ENCODE measurements around the gene CUL3. TPM values are rescaled to one million over a fixed set of nuclear protein-coding genes. Genes with fewer than 3 reads are reported as not detected.

Gene CUL3
- total RNA-seq, 1 donor from 2014 or later = 74.4 TPM

- TF ChIP-seq CTCF (IDR thresholded peaks at IDR 0.05; ENCODE audit: borderline replicate concordance) = no peak
- intact Hi-C loops (cut with micrococcal nuclease) = no loop called here
Observed at GRCh38 chr2:224440988-224441387, 144.2 kb downstream of the CUL3 start.

GRCh38 chr2:224438726-224439125, 146.4 kb downstream of the CUL3 start:
- intact Hi-C loops (cut with micrococcal nuclease) = no loop called here

More at GRCh38 chr2:224440988-224441387, 144.2 kb downstream of the CUL3 start:
- H3K27ac ChIP-seq (replicated peaks) = no peak overlapping the region
- H3K36me3 ChIP-seq = no peaks in the 10 kb centered on the region
- peaks cover 8% of the 10 kb centered on the region for H3K9me3 ChIP-seq (replicated peaks)
- no peak overlapping the region for H3K4me3 ChIP-seq
- H3K4me1 ChIP-seq = peaks cover 12% of the 10 kb centered on the region
- H3K27me3 ChIP-seq (ENCODE audit: low read depth) = peaks cover 34% of the 10 kb centered on the region
- no peak for DNase-seq

GRCh38 chr2:224436634-224437033, 148.5 kb downstream of the CUL3 start:
- Histone ChIP-seq H3K4me3 (no peak overlapping the region), H3K9me3 (replicated peaks) (peaks cover 8% of the 10 kb centered on the region), H3K4me1 (no peaks in the 10 kb centered on the region), H3K36me3 (no peaks in the 10 kb centered on the region), H3K27ac (replicated peaks) (no peak overlapping the region), H3K27me3 (ENCODE audit: low read depth) (peaks cover under 1% of the 10 kb centered on the region)
- no peak for TF ChIP-seq CTCF (IDR thresholded peaks at IDR 0.05; ENCODE audit: borderline replicate concordance)
- no peak for DNase-seq
- intact Hi-C loops (cut with micrococcal nuclease) = no loop called here

More at GRCh38 chr2:224438726-224439125, 146.4 kb downstream of the CUL3 start:
- no peak for DNase-seq
- peaks cover 12% of the 10 kb centered on the region for H3K4me1 ChIP-seq
- H3K27me3 ChIP-seq (ENCODE audit: low read depth) = peaks cover 20% of the 10 kb centered on the region
- no peaks in the 10 kb centered on the region for H3K36me3 ChIP-seq
- H3K4me3 ChIP-seq = no peak overlapping the region
- no peak overlapping the region for H3K27ac ChIP-seq (replicated peaks)
- peaks cover 8% of the 10 kb centered on the region for H3K9me3 ChIP-seq (replicated peaks)
- no peak for TF ChIP-seq CTCF (IDR thresholded peaks at IDR 0.05; ENCODE audit: borderline replicate concordance)

GRCh38 chr2:224434618-224435017, 150.5 kb downstream of the CUL3 start:
- Histone ChIP-seq H3K27ac (replicated peaks) (no peak overlapping the region), H3K4me1 (no peaks in the 10 kb centered on the region), H3K4me3 (no peak overlapping the region), H3K9me3 (replicated peaks) (peaks cover 15% of the 10 kb centered on the region), H3K27me3 (ENCODE audit: low read depth) (no peaks in the 10 kb centered on the region), H3K36me3 (no peaks in the 10 kb centered on the region)
- no peak for TF ChIP-seq CTCF (IDR thresholded peaks at IDR 0.05; ENCODE audit: borderline replicate concordance)
- intact Hi-C loops (cut with micrococcal nuclease) = no loop called here
- DNase-seq = no peak

GRCh38 chr2:224433442-224433841, 151.7 kb downstream of the CUL3 start:
- no peaks in the 10 kb centered on the region for H3K27me3 ChIP-seq (ENCODE audit: low read depth)
- TF ChIP-seq CTCF (IDR thresholded peaks at IDR 0.05; ENCODE audit: borderline replicate concordance) = no peak
- no peak overlapping the region for H3K27ac ChIP-seq (replicated peaks)
- peaks cover 13% of the 10 kb centered on the region for H3K9me3 ChIP-seq (replicated peaks)
- no peaks in the 10 kb centered on the region for H3K36me3 ChIP-seq
- intact Hi-C loops (cut with micrococcal nuclease) = no loop called here
- H3K4me1 ChIP-seq = no peaks in the 10 kb centered on the region
- DNase-seq = no peak
- H3K4me3 ChIP-seq = no peak overlapping the region

Measured in left ventricle myocardium inferior (tissue), 1 donor.